A549 (cell line): ENCODE data around the gene HEMGN. TPM values are rescaled to one million over a fixed set of nuclear protein-coding genes. Genes with fewer than 3 reads are reported as not detected.

Experiments
- ATAC-seq, 2 experiments: fragments of 200-7000 bp in 1 of 2; fragments of >200 bp in 1 of 2; cut with Nextera tagmentation in 1 of 2; cut with Tn5 transposase in 1 of 2; 3 replicates each; pipeline versions ENCODE4 v1.8.0 to v1.9.1; 2018 to 2020; ENCODE audit warnings: mild to moderate bottlenecking in 1 of 2, moderate library complexity in 1 of 2
- CTCF ChIA-PET: fragments of 300-600 bp; sonication (Branson Sonifier 250); formaldehyde crosslinking; extraction: SDS; loops from one replicate; lab custom pipeline; 2021; ENCODE audit warnings: antibody characterized with exemption, inconsistent platforms; lab: Yijun Ruan, JAX
- POLR2A ChIA-PET: fragments of 350-600 bp; formaldehyde crosslinking; extraction: SDS; loops from one replicate; lab custom pipeline; 2021; ENCODE audit warnings: antibody characterized with exemption, inconsistent platforms; lab: Yijun Ruan, JAX
- DNase-seq, 2 experiments: peaks; one replicate each; pipeline versions ENCODE4 v3.0.0 to v3.0.0-alpha.2; 2011 to 2016; ENCODE audit warnings: low read depth in 1 of 2, low spot score in 1 of 2
- FAIRE-seq: peaks from 2 replicates; lab custom pipeline; 2011; peaks lifted over from hg19 to GRCh38; lab: Jason Lieb, UNC
- H3K27ac ChIP-seq, 2 experiments: fragments of >200 bp; sonication (Bioruptor Twin); formaldehyde crosslinking; 3 replicates each; pipeline ENCODE4 v1.5.1; 2016 to 2017
- H3K4me1 ChIP-seq: fragments of >200 bp; sonication (Bioruptor Twin); formaldehyde crosslinking; 3 replicates; pipeline ENCODE4 v1.6.1; 2016
- H3K4me2 ChIP-seq: fragments of >200 bp; sonication (Bioruptor Twin); formaldehyde crosslinking; 3 replicates; pipeline ENCODE4 v1.6.1; 2016
- H3K4me3 ChIP-seq: fragments of >200 bp; sonication (Bioruptor Twin); formaldehyde crosslinking; 3 replicates; pipeline ENCODE4 v1.5.1; 2016
- H3K9me3 ChIP-seq: fragments of >200 bp; sonication (Bioruptor Twin); formaldehyde crosslinking; 3 replicates; pipeline ENCODE4 v1.6.1; 2016
- CBX8 ChIP-seq: fragments of 200-600 bp; sonication (generic); IDR thresholded peaks from 2 replicates; pipeline ENCODE4 v1.6.1; 2016
- CEBPB ChIP-seq, 2 experiments: fragments of >200 bp in 1 of 2; sonication (Bioruptor Twin) in 1 of 2; formaldehyde crosslinking in 1 of 2; IDR thresholded peaks; 2 replicates each; pipeline ENCODE4 v1.6.1; 2012 to 2016
- EHF ChIP-seq: fragments of 250-450 bp; sonication (Bioruptor Pico); IDR thresholded peaks from 2 replicates; pipeline ENCODE4 v1.5.0; 2020; ENCODE audit warnings: mild to moderate bottlenecking
- EHMT2 ChIP-seq: fragments of 200-600 bp; sonication (generic); IDR thresholded peaks from 2 replicates; pipeline ENCODE4 v1.6.1; 2016; ENCODE audit warnings: antibody characterized with exemption, low read depth, mild to moderate bottlenecking, moderate library complexity
- ELK1 ChIP-seq: fragments of 150-350 bp; IDR thresholded peaks from 2 replicates; pipeline ENCODE4 v1.6.1; 2014; ENCODE audit warnings: low read depth, mild to moderate bottlenecking, low read length
- FOSB ChIP-seq: fragments of 250-450 bp; sonication (Bioruptor Pico); IDR thresholded peaks from 2 replicates; pipeline ENCODE4 v1.5.0; 2020; ENCODE audit warnings: mild to moderate bottlenecking, moderate library complexity
- FOSL2 ChIP-seq, 2 experiments: fragments of 450-650 bp in 1 of 2; fragments of >200 bp in 1 of 2; sonication (Bioruptor Twin) in 1 of 2; formaldehyde crosslinking; IDR thresholded peaks; 2 replicates each; pipeline versions ENCODE4 v1.5.0 to v1.6.1; 2016 to 2020; ENCODE audit warnings: mild to moderate bottlenecking in 1 of 2, moderate library complexity in 1 of 2
- FOXS1 ChIP-seq: fragments of 250-450 bp; sonication (Bioruptor Pico); IDR thresholded peaks from 2 replicates; pipeline ENCODE4 v1.5.0; 2020; ENCODE audit warnings: mild to moderate bottlenecking, moderate library complexity
- GATA3 ChIP-seq: IDR thresholded peaks from 2 replicates; pipeline ENCODE4 v1.6.1; 2012; ENCODE audit warnings: borderline replicate concordance
- HOXA7 ChIP-seq: fragments of 250-450 bp; sonication (Bioruptor Pico); IDR thresholded peaks from 2 replicates; pipeline ENCODE4 v1.5.0; 2020; ENCODE audit warnings: mild to moderate bottlenecking, moderate library complexity
- HOXB13 ChIP-seq: fragments of 250-450 bp; sonication (Bioruptor Pico); IDR thresholded peaks from 2 replicates; pipeline ENCODE4 v1.5.0; 2020; ENCODE audit warnings: low read depth, mild to moderate bottlenecking, moderate library complexity
- HOXB5 ChIP-seq: fragments of 250-450 bp; sonication (Bioruptor Pico); IDR thresholded peaks from 2 replicates; pipeline ENCODE4 v1.5.0; 2020; ENCODE audit warnings: mild to moderate bottlenecking, moderate library complexity
- JUN ChIP-seq, 2 experiments: fragments of >200 bp; sonication (Bioruptor Twin); formaldehyde crosslinking; IDR thresholded peaks; 2 replicates in 1 of 2; 3 replicates in 1 of 2; pipeline ENCODE4 v1.6.1; 2016 to 2017
- MAZ ChIP-seq: fragments of 150-350 bp; IDR thresholded peaks from 2 replicates; pipeline ENCODE4 v1.6.1; 2014; ENCODE audit warnings: antibody characterized with exemption, low read depth, low read length, borderline replicate concordance
- MYC ChIP-seq: IDR thresholded peaks from 2 replicates; pipeline ENCODE4 v1.6.1; 2012; ENCODE audit warnings: mild to moderate bottlenecking, inconsistent platforms, low read length, improper control_type of control experiment, borderline replicate concordance
- NFE2L2 ChIP-seq: fragments of 150-350 bp; conservative IDR thresholded peaks from 2 replicates; pipeline ENCODE4 v1.6.1; 2014; ENCODE audit warnings: low read length
- NR3C1 ChIP-seq: fragments of >200 bp; sonication (Bioruptor Twin); formaldehyde crosslinking; IDR thresholded peaks from 3 replicates; pipeline ENCODE4 v1.6.1; 2017
- POLR2A ChIP-seq: IDR thresholded peaks from 2 replicates; pipeline ENCODE4 v1.6.1; 2012; ENCODE audit warnings: mild to moderate bottlenecking, low read length
- RARB ChIP-seq: fragments of 250-450 bp; sonication (Bioruptor Pico); IDR thresholded peaks from 2 replicates; pipeline ENCODE4 v1.8.0; 2021; ENCODE audit warnings: mild to moderate bottlenecking, moderate library complexity
- RCOR1 ChIP-seq: fragments of 150-350 bp; IDR thresholded peaks from 2 replicates; pipeline ENCODE4 v1.6.1; 2014; ENCODE audit warnings: antibody characterized with exemption, low read length, low read depth
- RFX5 ChIP-seq: fragments of 450-650 bp; IDR thresholded peaks from 2 replicates; pipeline ENCODE4 v1.7.1; 2014; ENCODE audit warnings: antibody characterized with exemption, mild to moderate bottlenecking, moderate library complexity
- SMC3 ChIP-seq: fragments of >200 bp; sonication (Bioruptor Twin); formaldehyde crosslinking; IDR thresholded peaks from 3 replicates; pipeline ENCODE4 v1.6.1; 2018; ENCODE audit warnings: inconsistent platforms
- TP53 ChIP-seq: fragments of 250-450 bp; sonication (Bioruptor Pico); IDR thresholded peaks from 2 replicates; pipeline ENCODE4 v1.5.0; 2021; ENCODE audit warnings: mild to moderate bottlenecking, moderate library complexity
- ZNF302 ChIP-seq: fragments of 250-450 bp; sonication (Bioruptor Pico); IDR thresholded peaks from 2 replicates; pipeline ENCODE4 v1.9.0; 2021; ENCODE audit warnings: inconsistent platforms, mild to moderate bottlenecking, moderate library complexity
- WGBS: methylation state at CpG from one replicate; pipeline ENCODE4 v1.1.6; 2017; ENCODE audit errors: missing lambda C conversion rate; 5-methylcytosine and 5-hydroxymethylcytosine counted together
- polyA plus RNA-seq, 4 experiments: library from polyadenylated mRNA; depleted of rRNA in 3 of 4; stranded (reverse); fragments of >200 nt; fragmentation: RNase III in 1 of 4; extraction: RNeasy Plus Mini Kit Qiagen cat#74134 plus additional on column Dnase treatment in 1 of 4; gene quantifications; 2 replicates in 3 of 4; 3 replicates in 1 of 4; pipeline ENCODE4 v1.2.3, GENCODE V29; 2011 to 2017
- TF ChIP-seq, protein P1 (sequence below): IDR thresholded peaks from 2 replicates; pipeline ENCODE4 v1.6.1; 2012; ENCODE audit warnings: low read depth, borderline replicate concordance
- TF ChIP-seq, protein P2 (sequence below): IDR thresholded peaks from 2 replicates; pipeline ENCODE4 v1.6.1; 2012
- TF ChIP-seq, protein P3 (sequence below): fragments of 250-450 bp; sonication (Bioruptor Pico); IDR thresholded peaks from 2 replicates; pipeline ENCODE4 v1.5.0; 2020; ENCODE audit warnings: low read depth, mild to moderate bottlenecking, moderate library complexity
- TF ChIP-seq, protein P4 (sequence below): fragments of >200 bp; sonication (Bioruptor Twin); formaldehyde crosslinking; IDR thresholded peaks from 2 replicates; pipeline ENCODE4 v1.6.1; 2016
- TF ChIP-seq, protein P5 (sequence below): fragments of >200 bp; sonication (Bioruptor Twin); formaldehyde crosslinking; IDR thresholded peaks from 3 replicates; pipeline ENCODE4 v1.5.1; 2016

The HEMGN gene
- polyA plus RNA-seq, 2 of the 4 experiments (the other 2 are of a cell fraction) = not detected

- Histone ChIP-seq H3K9me3 (no peaks in the 10 kb centered on the region), H3K4me2 (peak overlapping the region; percentile 81), H3K4me1 (peaks cover 60% of the 10 kb centered on the region), H3K4me3 (peak overlapping the region; percentile 86), H3K27ac (peak overlapping the region; percentile 99)
- FAIRE-seq (no peak), ATAC-seq (no peak), DNase-seq (peak; percentile 24 to 48)
- CTCF ChIA-PET = interaction anchor here (0.7 to 2.3 kb wide), 5 partner anchors 15 to 216 kb away, joined by 3 to 11 read pairs (median 5); partner anchors contain the start of gene NANS
- POLR2A ChIA-PET = interaction anchor here (1.0 kb wide), 1 partner anchor 71 kb away, joined by 3 read pairs; the partner anchor contains the start of gene NANS
- 14% methylated on average over 43 of the region's 59 CpGs for WGBS
- TF ChIP-seq RFX5 = no peak
- peak; percentile 27; the same call in 1 of the 2 replicates for TF ChIP-seq TP53 (CRISPR knock-in tag)
- no peak for TF ChIP-seq NR3C1
- TF ChIP-seq RARB (CRISPR knock-in tag) = peak; percentile 67; the same call in 1 of the 2 replicates
- no peak for TF ChIP-seq MAZ
- TF ChIP-seq JUN (IDR thresholded peaks at IDR 0.05) = 0 out of 5 replicates have a peak, but pooled peaks of 1 of the 2 experiments have one; percentile 12
- peak; percentile 54; the same call in 1 of the 2 replicates for TF ChIP-seq HOXB5
- peak; percentile 72; the same call in 1 of the 2 replicates for TF ChIP-seq HOXA7 (CRISPR knock-in tag)
- TF ChIP-seq EHF (CRISPR knock-in tag) = 0 out of 2 replicates have a peak, but pooled peaks have one; percentile 27
- 0 out of 2 replicates have a peak, but pooled peaks have one; percentile 16 for TF ChIP-seq FOXS1 (CRISPR knock-in tag)
- TF ChIP-seq FOSL2 (IDR thresholded peaks at IDR 0.05) = no peak
- no peak for TF ChIP-seq FOSL2 (CRISPR knock-in tag; IDR thresholded peaks at IDR 0.05)
- TF ChIP-seq MYC = peak; percentile 85
- no peak for TF ChIP-seq NFE2L2
- TF ChIP-seq RCOR1 = no peak
- peak; percentile 58; the same call in 1 of the 2 replicates for TF ChIP-seq ZNF302 (CRISPR knock-in tag)
- TF ChIP-seq, protein P1, sequence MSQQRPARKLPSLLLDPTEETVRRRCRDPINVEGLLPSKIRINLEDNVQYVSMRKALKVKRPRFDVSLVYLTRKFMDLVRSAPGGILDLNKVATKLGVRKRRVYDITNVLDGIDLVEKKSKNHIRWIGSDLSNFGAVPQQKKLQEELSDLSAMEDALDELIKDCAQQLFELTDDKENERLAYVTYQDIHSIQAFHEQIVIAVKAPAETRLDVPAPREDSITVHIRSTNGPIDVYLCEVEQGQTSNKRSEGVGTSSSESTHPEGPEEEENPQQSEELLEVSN = peak; percentile 68
- TF ChIP-seq HOXB13 (CRISPR knock-in tag) = 0 out of 2 replicates have a peak, but pooled peaks have one; percentile 53
- TF ChIP-seq, protein P2, sequence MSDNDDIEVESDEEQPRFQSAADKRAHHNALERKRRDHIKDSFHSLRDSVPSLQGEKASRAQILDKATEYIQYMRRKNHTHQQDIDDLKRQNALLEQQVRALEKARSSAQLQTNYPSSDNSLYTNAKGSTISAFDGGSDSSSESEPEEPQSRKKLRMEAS = peak; percentile 90
- TF ChIP-seq FOSB = peak; percentile 84
- TF ChIP-seq, protein P3, sequence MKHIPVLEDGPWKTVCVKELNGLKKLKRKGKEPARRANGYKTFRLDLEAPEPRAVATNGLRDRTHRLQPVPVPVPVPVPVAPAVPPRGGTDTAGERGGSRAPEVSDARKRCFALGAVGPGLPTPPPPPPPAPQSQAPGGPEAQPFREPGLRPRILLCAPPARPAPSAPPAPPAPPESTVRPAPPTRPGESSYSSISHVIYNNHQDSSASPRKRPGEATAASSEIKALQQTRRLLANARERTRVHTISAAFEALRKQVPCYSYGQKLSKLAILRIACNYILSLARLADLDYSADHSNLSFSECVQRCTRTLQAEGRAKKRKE (CRISPR knock-in tag) = peak; percentile 78; the same call in 1 of the 2 replicates
Measured at GRCh38 chr9:97985058-97985861, 47.3 kb upstream of the HEMGN start.

DNA sequence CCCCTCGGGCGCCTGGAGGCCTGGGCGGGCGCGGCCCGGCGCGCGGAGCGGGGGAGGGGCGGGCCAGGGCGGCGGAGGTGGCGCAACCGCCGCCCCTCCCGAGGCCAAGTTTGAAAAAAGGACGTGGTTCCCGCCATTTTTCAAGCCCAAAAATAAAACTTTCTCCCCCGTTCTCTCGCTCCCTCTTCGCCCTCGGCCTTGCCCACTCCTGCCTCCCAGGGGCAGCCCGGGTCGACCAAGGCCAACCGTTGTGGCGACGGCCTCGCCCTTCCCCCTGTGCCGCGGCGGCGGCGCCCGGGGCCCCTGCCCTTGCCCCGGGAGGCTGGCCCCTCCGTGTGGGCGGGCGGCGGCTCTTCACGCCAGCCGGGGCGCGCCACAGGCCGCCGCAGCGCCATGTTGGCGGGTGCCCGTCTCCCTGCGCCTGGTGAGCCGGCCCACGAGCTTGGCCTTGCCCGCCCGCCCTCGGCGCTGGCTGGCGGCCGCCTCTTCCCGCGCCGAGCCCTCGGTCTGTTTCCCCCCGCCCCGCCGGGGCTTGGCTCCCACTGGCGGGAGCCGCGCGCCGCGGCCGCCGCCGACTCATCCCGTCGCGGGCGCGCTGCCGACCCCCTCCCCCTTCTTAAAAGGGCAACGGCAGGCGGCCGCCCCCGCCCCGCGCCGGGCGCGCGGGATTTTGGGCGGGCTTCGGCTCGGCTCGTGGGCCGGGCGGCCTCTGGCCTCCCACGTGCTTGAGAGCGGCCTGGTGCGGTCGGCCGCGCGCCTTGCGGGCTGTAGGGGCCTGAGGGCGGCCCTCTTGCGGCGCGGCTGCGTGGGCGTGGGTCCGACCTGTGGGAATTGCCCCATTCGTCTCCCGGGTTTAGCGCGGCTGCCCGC, 46.5 kb upstream of the HEMGN start:
- no peaks in the 10 kb centered on the region for H3K9me3 ChIP-seq
- 2% methylated on average over 12 of the region's 116 CpGs for WGBS
- DNase-seq = peak; percentile 66 to 80
- peak overlapping the region; percentile 99 for H3K27ac ChIP-seq
- ATAC-seq = peak; percentile 17 to 66; a peak in 5 of 6 replicates
- H3K4me2 ChIP-seq = peak overlapping the region; percentile 81
- peaks cover 52% of the 10 kb centered on the region for H3K4me1 ChIP-seq
- CTCF ChIA-PET = interaction anchor here (0.6 to 3.4 kb wide), 17 partner anchors 13 to 1544 kb away, joined by 3 to 35 read pairs (median 5); partner anchors contain the start of gene TRMO
- H3K4me3 ChIP-seq = peak overlapping the region; percentile 86
- POLR2A ChIA-PET = interaction anchor here (0.6 to 2.5 kb wide), 4 partner anchors 13 to 118 kb away, joined by 3 to 13 read pairs (median 4); partner anchors contain the start of genes NANS and TRMO
- FAIRE-seq = no peak
- TF ChIP-seq GATA3 (peak; percentile 6; the same call in 1 of the 2 replicates), EHMT2 (no peak), HOXB13 (CRISPR knock-in tag) (peak; percentile 70; the same call in 1 of the 2 replicates), RFX5 (no peak), HOXB5 (peak; percentile 89), CEBPB (IDR thresholded peaks at IDR 0.05) (peak; percentile 84), POLR2A (peak; percentile 27; the same call in 1 of the 2 replicates), SMC3 (no peak), JUN (IDR thresholded peaks at IDR 0.05) (peak; percentile 70 to 74; a peak in 4 of 5 replicates), CBX8 (no peak), FOXS1 (CRISPR knock-in tag) (peak; percentile 86; the same call in 1 of the 2 replicates), NFE2L2 (no peak), ELK1 (no peak)
- TF ChIP-seq, protein P4, sequence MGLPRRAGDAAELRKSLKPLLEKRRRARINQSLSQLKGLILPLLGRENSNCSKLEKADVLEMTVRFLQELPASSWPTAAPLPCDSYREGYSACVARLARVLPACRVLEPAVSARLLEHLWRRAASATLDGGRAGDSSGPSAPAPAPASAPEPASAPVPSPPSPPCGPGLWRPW = no peak
- TF ChIP-seq, protein P5, sequence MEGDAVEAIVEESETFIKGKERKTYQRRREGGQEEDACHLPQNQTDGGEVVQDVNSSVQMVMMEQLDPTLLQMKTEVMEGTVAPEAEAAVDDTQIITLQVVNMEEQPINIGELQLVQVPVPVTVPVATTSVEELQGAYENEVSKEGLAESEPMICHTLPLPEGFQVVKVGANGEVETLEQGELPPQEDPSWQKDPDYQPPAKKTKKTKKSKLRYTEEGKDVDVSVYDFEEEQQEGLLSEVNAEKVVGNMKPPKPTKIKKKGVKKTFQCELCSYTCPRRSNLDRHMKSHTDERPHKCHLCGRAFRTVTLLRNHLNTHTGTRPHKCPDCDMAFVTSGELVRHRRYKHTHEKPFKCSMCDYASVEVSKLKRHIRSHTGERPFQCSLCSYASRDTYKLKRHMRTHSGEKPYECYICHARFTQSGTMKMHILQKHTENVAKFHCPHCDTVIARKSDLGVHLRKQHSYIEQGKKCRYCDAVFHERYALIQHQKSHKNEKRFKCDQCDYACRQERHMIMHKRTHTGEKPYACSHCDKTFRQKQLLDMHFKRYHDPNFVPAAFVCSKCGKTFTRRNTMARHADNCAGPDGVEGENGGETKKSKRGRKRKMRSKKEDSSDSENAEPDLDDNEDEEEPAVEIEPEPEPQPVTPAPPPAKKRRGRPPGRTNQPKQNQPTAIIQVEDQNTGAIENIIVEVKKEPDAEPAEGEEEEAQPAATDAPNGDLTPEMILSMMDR = no peak
